ENCODE measurements around the gene SLC4A9.

SLC4A9 gene

DNA sequence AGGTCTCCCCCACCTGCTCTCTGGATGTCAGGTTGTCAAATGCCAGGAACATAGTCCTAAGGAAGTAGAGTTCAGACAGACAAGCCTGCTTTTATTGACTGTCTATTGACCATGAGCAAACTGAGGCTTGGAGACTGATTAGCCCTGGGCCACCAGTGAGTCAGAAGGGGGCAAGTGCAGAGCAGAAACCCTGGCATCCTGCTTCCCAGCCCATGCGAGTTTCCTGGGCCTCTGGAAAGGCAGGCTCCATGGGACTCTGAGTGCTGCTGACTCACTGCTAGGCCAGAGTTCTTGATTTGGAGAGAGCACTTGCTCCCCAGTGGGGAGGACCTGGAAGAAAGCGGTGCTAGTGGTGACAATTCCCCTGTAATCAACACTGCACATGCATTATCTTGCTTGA lies 10.8 kb upstream of the SLC4A9 start:
- no peak for DNase-seq (ENCODE audit: low read depth)
- no peak overlapping the region for H3K4me3 ChIP-seq (ENCODE audit: control insufficient read depth, low read depth, low read length)
- TF ChIP-seq, protein P1, sequence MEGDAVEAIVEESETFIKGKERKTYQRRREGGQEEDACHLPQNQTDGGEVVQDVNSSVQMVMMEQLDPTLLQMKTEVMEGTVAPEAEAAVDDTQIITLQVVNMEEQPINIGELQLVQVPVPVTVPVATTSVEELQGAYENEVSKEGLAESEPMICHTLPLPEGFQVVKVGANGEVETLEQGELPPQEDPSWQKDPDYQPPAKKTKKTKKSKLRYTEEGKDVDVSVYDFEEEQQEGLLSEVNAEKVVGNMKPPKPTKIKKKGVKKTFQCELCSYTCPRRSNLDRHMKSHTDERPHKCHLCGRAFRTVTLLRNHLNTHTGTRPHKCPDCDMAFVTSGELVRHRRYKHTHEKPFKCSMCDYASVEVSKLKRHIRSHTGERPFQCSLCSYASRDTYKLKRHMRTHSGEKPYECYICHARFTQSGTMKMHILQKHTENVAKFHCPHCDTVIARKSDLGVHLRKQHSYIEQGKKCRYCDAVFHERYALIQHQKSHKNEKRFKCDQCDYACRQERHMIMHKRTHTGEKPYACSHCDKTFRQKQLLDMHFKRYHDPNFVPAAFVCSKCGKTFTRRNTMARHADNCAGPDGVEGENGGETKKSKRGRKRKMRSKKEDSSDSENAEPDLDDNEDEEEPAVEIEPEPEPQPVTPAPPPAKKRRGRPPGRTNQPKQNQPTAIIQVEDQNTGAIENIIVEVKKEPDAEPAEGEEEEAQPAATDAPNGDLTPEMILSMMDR (IDR thresholded peaks at IDR 0.05; ENCODE audit: control insufficient read depth, insufficient read depth, low read depth, low read length, missing control alignments), result no peak

DNA sequence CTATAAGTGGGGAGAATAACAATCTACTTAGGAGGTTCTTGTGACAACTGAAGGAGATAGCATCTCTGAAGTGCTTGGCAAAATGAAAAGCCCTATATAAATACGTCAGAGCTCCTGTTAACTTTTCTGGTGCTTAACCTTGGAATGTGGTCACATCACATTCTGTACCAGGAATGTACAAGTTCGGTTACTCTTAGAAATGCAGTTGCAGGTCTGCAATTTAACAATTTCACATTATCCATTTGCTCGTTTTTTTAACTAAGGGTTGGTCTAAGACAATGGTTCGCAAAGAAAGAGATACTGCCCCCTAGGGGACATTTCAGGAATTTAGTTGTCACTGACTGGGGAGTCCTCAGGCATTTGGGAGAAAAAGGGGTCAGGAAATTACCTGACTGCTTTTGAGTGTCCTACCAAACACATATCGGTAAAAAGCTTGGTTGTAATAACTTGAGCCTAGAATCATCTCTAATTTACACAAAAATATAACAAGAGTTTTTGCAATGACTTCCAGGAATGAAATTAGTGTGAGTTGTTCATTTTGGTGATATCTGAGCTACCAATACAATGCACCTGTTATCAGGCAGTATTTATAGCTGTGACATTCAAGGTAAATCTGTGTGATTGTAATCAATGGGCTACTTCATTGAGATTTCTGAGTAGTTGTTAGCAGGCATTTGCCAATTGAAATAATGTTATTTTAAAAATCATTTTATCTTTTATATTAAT lies 8.2 kb upstream of the SLC4A9 start:
- TF ChIP-seq, protein P1 (IDR thresholded peaks at IDR 0.05; ENCODE audit: control insufficient read depth, insufficient read depth, low read depth, low read length, missing control alignments), result peak; percentile 73
- H3K4me3 ChIP-seq (ENCODE audit: control insufficient read depth, low read depth, low read length), result no peak overlapping the region
- DNase-seq (ENCODE audit: low read depth), result no peak

DNA sequence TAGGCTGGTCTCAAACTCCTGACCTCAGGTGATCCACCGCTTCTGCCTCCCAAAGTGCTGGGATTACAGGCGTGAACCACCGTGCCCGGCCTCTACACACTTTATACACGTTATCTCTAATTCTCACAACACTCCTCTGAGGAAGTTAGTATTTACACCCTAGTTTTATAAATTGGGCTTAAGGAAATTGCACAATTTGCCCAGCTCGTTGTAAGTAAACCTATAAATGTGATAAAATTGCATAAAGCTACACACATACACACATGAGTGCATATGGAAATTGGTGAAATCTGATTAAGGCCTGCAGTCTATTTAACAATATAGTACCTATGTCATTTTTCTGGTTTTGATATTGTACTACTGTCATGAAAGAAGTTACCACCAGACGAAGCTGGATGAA lies 4.4 kb upstream of the SLC4A9 start:
- no peak overlapping the region for H3K4me3 ChIP-seq (ENCODE audit: control insufficient read depth, low read depth, low read length)
- no peak for DNase-seq (ENCODE audit: low read depth)
- TF ChIP-seq, protein P1 (IDR thresholded peaks at IDR 0.05; ENCODE audit: control insufficient read depth, insufficient read depth, low read depth, low read length, missing control alignments), result no peak

DNA sequence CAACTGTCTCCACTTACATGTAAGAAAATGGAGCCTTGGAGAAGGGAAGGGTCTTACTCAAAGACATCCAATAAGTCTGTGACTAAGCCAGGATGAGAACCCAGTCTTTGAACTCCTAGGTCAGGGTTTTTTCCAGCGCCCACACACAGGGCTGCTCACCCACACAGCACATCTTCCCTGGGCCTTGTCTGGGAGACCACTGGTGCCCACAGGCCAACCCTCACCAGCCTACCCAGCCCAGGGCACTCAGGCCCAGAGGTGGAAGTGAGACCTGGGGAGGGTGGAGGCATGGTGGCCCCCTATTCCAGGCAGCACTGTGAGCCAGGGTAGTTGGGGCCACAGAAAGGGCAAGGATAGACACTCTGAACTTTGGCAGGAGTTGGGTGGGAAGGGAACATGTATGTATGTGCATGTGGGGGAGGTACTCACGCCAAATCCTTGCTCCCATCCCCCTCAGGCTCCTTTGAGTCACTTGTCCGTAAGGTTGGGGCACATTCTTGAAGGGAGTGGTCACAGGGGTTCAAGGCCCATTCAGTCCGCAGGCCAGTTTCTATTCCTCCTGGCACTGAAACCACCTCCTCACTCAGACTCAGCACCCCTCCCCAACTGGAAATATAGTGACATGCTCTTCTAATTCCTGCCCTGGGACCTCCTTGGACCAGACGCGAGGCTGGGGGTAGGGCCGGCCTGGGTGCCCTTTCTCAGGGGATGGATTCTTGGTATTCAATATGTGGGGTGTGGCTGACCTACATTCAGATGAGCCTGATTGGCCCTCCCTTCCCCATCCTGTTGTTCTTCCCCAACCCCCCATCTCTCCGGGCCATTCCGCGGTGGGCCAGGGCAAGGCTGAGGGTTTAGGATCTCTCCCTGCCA lies 2.9 kb upstream of the SLC4A9 start:
- no peak overlapping the region for H3K4me3 ChIP-seq (ENCODE audit: control insufficient read depth, low read depth, low read length)
- TF ChIP-seq, protein P1 (IDR thresholded peaks at IDR 0.05; ENCODE audit: control insufficient read depth, insufficient read depth, low read depth, low read length, missing control alignments), result no peak
- no peak for DNase-seq (ENCODE audit: low read depth)

DNA sequence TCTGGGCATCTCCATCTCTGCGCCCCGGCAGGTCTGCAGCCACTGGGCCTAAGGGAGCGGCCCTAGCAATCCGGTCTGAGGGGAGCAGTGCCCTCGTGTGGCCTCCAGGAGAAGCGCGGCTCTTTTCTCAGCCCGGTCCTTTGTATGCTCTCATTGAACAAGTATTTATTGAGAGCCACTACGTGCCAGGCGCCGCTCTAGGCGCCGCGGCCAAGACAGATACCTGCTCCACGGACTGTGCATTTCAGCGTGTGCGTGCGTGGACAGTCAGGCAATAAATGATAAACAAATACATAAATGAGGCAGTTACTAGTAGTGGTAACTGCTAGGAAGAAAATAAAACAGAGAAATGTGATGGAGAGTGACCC lies 2.3 kb upstream of the SLC4A9 start:
- no peak overlapping the region for H3K4me3 ChIP-seq (ENCODE audit: control insufficient read depth, low read depth, low read length)
- TF ChIP-seq, protein P1 (IDR thresholded peaks at IDR 0.05; ENCODE audit: control insufficient read depth, insufficient read depth, low read depth, low read length, missing control alignments), result peak; percentile 94
- peak; percentile 47 for DNase-seq (ENCODE audit: low read depth)

DNA sequence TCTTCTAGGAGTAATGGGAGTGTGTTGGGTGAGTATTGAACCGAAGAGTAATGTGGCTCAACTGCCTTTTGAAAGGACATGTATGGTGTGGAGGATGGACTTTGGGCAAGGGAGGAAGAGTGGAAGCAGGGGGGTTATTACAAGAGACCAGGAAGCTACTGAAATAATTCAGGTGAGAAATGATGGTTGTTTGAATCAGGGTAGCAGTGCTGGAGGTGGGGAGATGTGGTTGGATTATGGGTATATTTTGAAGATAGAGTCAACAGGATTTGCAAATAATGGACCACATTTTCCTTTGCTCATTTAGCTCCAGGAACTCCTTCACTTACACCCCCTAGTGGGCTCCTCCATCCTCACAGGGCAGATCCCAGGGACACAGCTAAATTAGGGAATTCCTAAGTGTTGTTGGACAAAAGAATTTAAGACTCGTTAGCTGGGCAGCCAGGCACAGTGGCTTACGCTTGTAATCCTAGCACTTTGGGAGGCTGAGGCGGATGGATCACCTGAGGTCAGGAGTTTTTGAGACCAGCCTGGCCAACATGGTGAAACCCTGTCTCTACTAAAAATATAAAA lies 1.2 kb upstream of the SLC4A9 start:
- H3K4me3 ChIP-seq (ENCODE audit: control insufficient read depth, low read depth, low read length), result no peak overlapping the region
- no peak for DNase-seq (ENCODE audit: low read depth)
- TF ChIP-seq, protein P1 (IDR thresholded peaks at IDR 0.05; ENCODE audit: control insufficient read depth, insufficient read depth, low read depth, low read length, missing control alignments), result peak; percentile 70
